Smooth muscle cell (in vitro differentiated cells): ENCODE measurements around the gene TUBGCP2. TPM values are rescaled to one million over a fixed set of nuclear protein-coding genes. Genes with fewer than 3 reads are reported as not detected.

Experiments
- DNase-seq: peaks from one replicate; lab custom pipeline; 2025; ENCODE audit not compliant: unreplicated experiment; lab: John Stamatoyannopoulos, UW
- H2AFZ ChIP-seq: fragments of 200-600 bp; sonication (generic); 2 replicates; pipeline ENCODE4 v1.6.0; 2016; ENCODE audit warnings: antibody characterized with exemption, low read depth, mild to moderate bottlenecking
- H3F3A ChIP-seq: fragments of 200-600 bp; sonication (generic); 2 replicates; pipeline ENCODE4 v1.6.0; 2017; ENCODE audit warnings: antibody characterized with exemption, low read depth
- H3K27ac ChIP-seq: fragments of 200-600 bp; sonication (generic); 2 replicates; pipeline ENCODE4 v1.5.1; 2016; ENCODE audit warnings: low read depth, mild to moderate bottlenecking
- H3K27me3 ChIP-seq: fragments of 200-600 bp; sonication (generic); 2 replicates; pipeline ENCODE4 v1.6.1; 2016; ENCODE audit warnings: low read depth, mild to moderate bottlenecking
- H3K36me3 ChIP-seq: fragments of 200-600 bp; sonication (generic); 2 replicates; pipeline ENCODE4 v1.5.1; 2016; ENCODE audit warnings: low read depth
- H3K4me1 ChIP-seq: fragments of 200-600 bp; sonication (generic); 2 replicates; pipeline ENCODE4 v1.5.1; 2016; ENCODE audit warnings: low read depth
- H3K4me2 ChIP-seq: fragments of 200-600 bp; sonication (generic); 2 replicates; pipeline ENCODE4 v1.6.0; 2016; ENCODE audit warnings: mild to moderate bottlenecking
- H3K4me3 ChIP-seq: fragments of 200-600 bp; sonication (generic); 2 replicates; pipeline ENCODE4 v1.5.1; 2016; ENCODE audit warnings: mild to moderate bottlenecking
- H3K79me2 ChIP-seq: fragments of 200-600 bp; sonication (generic); 2 replicates; pipeline ENCODE4 v1.6.0; 2016; ENCODE audit warnings: low read depth, mild to moderate bottlenecking
- H3K9ac ChIP-seq: fragments of 200-600 bp; sonication (generic); 2 replicates; pipeline ENCODE4 v1.6.0; 2016; ENCODE audit warnings: low read depth
- H3K9me3 ChIP-seq: fragments of 200-600 bp; sonication (generic); replicated peaks from 2 replicates; pipeline ENCODE4 v1.5.1; 2016; ENCODE audit warnings: low read depth
- H4K20me1 ChIP-seq: fragments of 200-600 bp; sonication (generic); 2 replicates; pipeline ENCODE4 v1.6.0; 2016; ENCODE audit warnings: low read depth
- WGBS: methylation state at CpG from one replicate; pipeline ENCODE4 v1.1.7; 2016; ENCODE audit warnings: low lambda C conversion rate; 5-methylcytosine and 5-hydroxymethylcytosine counted together
- polyA plus RNA-seq: library from polyadenylated mRNA; unstranded; fragments of >200 nt; fragmentation: Nextera tagmentation; extraction: Ambion mirVana; gene quantifications from 2 replicates; pipeline ENCODE4 v1.2.1, GENCODE V29; 2016
- total RNA-seq: library from RNA; depleted of rRNA; stranded (reverse); fragments of >200 nt; gene quantifications from 2 replicates; pipeline ENCODE4 v1.2.3, GENCODE V29; 2014
- TF ChIP-seq, protein P1 (sequence below): fragments of 200-600 bp; sonication (generic); IDR thresholded peaks from 2 replicates; pipeline ENCODE4 v1.5.1; 2017; ENCODE audit warnings: borderline replicate concordance, mild to moderate bottlenecking, antibody characterized with exemption; ENCODE audit not compliant: insufficient read depth, poor library complexity, severe bottlenecking

The TUBGCP2 gene, protein sequence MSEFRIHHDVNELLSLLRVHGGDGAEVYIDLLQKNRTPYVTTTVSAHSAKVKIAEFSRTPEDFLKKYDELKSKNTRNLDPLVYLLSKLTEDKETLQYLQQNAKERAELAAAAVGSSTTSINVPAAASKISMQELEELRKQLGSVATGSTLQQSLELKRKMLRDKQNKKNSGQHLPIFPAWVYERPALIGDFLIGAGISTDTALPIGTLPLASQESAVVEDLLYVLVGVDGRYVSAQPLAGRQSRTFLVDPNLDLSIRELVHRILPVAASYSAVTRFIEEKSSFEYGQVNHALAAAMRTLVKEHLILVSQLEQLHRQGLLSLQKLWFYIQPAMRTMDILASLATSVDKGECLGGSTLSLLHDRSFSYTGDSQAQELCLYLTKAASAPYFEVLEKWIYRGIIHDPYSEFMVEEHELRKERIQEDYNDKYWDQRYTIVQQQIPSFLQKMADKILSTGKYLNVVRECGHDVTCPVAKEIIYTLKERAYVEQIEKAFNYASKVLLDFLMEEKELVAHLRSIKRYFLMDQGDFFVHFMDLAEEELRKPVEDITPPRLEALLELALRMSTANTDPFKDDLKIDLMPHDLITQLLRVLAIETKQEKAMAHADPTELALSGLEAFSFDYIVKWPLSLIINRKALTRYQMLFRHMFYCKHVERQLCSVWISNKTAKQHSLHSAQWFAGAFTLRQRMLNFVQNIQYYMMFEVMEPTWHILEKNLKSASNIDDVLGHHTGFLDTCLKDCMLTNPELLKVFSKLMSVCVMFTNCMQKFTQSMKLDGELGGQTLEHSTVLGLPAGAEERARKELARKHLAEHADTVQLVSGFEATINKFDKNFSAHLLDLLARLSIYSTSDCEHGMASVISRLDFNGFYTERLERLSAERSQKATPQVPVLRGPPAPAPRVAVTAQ
- total RNA-seq: 39.5 and 48.5 TPM in 2 replicates
- polyA plus RNA-seq: 40.5 and 47.0 TPM in 2 replicates

DNA sequence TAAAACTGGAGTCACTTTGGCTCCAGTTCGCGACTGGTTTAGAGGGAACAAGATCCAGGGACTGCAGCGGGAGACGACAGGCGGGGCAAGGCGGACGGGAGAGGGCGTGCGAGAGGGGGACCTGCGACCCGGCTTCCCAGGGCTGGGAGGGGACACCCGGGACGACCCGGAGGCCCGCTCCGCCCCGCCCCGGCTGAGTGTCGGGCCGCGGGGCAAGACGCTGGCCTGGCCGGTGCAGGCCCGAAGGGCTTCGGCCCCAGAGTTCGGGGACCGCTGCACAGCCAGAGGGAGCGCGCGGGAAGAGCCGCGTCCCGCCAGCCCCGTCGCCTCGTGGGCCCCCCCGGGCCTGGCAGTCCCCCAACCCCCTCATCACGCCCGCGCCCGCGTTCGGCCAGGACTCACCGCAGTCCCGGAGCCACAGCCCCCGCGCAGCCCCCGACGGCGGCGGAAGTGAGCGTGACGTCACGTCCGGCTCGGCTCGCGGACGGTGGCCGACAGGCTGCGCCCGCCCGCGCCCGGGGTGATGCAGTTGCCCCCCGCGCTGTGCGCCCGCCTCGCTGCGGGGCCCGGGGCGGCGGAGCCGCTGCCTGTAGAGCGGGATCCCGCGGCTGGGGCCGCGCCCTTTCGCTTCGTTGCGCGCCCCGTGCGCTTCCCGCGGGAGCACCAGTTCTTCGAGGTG, at the start of gene TUBGCP2, which contains the start of gene ZNF511:
TUBGCP2 (minus strand) TSS at position 452 of the 679 bp plus-strand sequence. CDS start 5,931 bp downstream, outside the sequence.
ZNF511 (plus strand) TSS at position 494 of the 679 bp plus-strand sequence; CDS start at position 524, 30 bp downstream.
- WGBS: under 1% methylated on average over 66 of the region's 89 CpGs
- DNase-seq: peak; percentile 93

DNA sequence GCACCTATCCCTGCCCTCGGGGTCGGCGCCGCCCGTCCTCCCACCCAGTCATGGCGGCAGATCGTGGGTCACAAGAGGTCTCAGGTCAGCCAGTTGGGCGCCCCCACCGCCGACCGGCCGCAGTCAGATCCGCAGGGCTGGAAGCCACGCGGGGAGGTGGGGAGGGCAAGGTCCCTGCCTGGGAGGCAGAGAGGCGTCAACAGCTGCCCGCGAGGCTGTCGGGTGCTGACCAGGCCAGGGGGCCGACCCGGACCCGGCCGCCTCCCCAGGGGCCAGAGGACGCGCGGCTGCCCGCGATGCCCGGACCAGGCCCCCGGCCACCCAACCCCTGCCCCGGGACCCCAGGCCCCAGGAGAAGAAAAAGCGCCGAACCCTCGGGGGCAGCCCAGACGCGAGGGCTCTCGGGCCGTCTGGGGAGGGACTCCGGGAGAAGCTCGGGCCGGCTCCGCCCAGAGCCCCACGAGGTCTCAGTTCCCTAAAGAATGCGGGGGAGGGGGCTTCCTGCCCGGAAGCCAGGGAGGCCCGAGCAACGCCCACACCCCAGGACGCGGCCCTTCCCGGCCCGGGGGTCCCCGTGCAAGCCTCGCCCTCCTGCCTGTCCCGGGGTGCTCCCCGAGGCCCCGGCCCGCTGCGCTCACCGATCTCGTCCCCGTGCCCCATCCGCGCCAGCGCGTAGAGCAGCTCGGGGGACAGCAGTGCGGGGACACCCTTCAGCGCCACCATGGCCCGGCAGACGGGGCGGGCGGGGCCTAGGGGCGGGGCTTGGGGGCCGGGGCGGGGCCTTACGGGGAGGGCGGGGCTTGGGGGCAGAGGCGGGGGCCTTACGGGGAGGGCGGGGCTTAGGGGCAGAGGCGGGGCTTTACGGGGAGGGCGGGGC, 48.9 kb upstream of the TUBGCP2 start, which contains the start of gene FUOM:
FUOM (minus strand) TSS at position 735 of the 877 bp plus-strand sequence; CDS start at position 723, 12 bp downstream.
- peak; percentile 37 for DNase-seq
- H3K27me3 ChIP-seq: no peaks in the 10 kb centered on the region
- H3K36me3 ChIP-seq: no peaks in the 10 kb centered on the region
- no peaks in the 10 kb centered on the region for H3F3A ChIP-seq
- peak within 1 kb of the TSS; percentile 89 for H2AFZ ChIP-seq
- H3K4me3 ChIP-seq: peak within 1 kb of the TSS; percentile 61
- H3K27ac ChIP-seq: no peak within 1 kb of the TSS
- peaks cover 19% of the 10 kb centered on the region for H4K20me1 ChIP-seq
- H3K79me2 ChIP-seq: no peaks in the 10 kb centered on the region
- H3K4me2 ChIP-seq: peak within 1 kb of the TSS; percentile 90
- under 1% methylated on average over 32 of the region's 83 CpGs for WGBS
- no peaks in the 10 kb centered on the region for H3K4me1 ChIP-seq
- TF ChIP-seq, protein P1, sequence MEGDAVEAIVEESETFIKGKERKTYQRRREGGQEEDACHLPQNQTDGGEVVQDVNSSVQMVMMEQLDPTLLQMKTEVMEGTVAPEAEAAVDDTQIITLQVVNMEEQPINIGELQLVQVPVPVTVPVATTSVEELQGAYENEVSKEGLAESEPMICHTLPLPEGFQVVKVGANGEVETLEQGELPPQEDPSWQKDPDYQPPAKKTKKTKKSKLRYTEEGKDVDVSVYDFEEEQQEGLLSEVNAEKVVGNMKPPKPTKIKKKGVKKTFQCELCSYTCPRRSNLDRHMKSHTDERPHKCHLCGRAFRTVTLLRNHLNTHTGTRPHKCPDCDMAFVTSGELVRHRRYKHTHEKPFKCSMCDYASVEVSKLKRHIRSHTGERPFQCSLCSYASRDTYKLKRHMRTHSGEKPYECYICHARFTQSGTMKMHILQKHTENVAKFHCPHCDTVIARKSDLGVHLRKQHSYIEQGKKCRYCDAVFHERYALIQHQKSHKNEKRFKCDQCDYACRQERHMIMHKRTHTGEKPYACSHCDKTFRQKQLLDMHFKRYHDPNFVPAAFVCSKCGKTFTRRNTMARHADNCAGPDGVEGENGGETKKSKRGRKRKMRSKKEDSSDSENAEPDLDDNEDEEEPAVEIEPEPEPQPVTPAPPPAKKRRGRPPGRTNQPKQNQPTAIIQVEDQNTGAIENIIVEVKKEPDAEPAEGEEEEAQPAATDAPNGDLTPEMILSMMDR: no peak
- no peaks in the 10 kb centered on the region for H3K9me3 ChIP-seq
- H3K9ac ChIP-seq: peak within 1 kb of the TSS; percentile 78

More for the DNA sequence above, at the start of gene TUBGCP2, which contains the start of gene ZNF511:
- H2AFZ ChIP-seq: peak within 1 kb of the TSS; percentile 89
- peaks cover 6% of the 10 kb centered on the region for H3K4me1 ChIP-seq
- H3K36me3 ChIP-seq: no peaks in the 10 kb centered on the region
- H3K9me3 ChIP-seq: no peaks in the 10 kb centered on the region
- H3F3A ChIP-seq: no peaks in the 10 kb centered on the region
- peak within 1 kb of the TSS; percentile 94 for H3K4me3 ChIP-seq
- H4K20me1 ChIP-seq: peaks cover 49% of the 10 kb centered on the region
- no peaks in the 10 kb centered on the region for H3K27me3 ChIP-seq
- peak within 1 kb of the TSS; percentile 97 for H3K27ac ChIP-seq
- peak within 1 kb of the TSS; percentile 99 for H3K9ac ChIP-seq
- peak within 1 kb of the TSS; percentile 92 for H3K4me2 ChIP-seq
- TF ChIP-seq, protein P1: no peak
- H3K79me2 ChIP-seq: peaks cover 49% of the 10 kb centered on the region
